RWPE1 (cell line): ENCODE measurements around the gene NCBP1.

ENCODE experiments used
- CTCF ChIA-PET: fragments of 350-600 bp; sonication (Branson Sonifier 250); formaldehyde crosslinking; extraction: SDS; loops from one replicate; lab custom pipeline; 2021; lab: Yijun Ruan, JAX
- POLR2A ChIA-PET: fragments of 400-600 bp; formaldehyde crosslinking; extraction: SDS; loops from one replicate; lab custom pipeline; 2020; ENCODE audit warnings: antibody characterized with exemption; ENCODE audit not compliant: low non-redundant PET; lab: Yijun Ruan, JAX
- DNase-seq: peaks from one replicate; pipeline ENCODE4 v3.0.0; 2012; ENCODE audit warnings: low spot score
- H3K27ac ChIP-seq: fragments of 450-650 bp; 2 replicates; pipeline ENCODE4 v1.5.1; 2017
- CTCF ChIP-seq: fragments of 450-650 bp; conservative IDR thresholded peaks from 2 replicates; pipeline ENCODE4 v1.5.1; 2017; ENCODE audit warnings: low read depth, mild to moderate bottlenecking

Gene NCBP1

GRCh38 chr9:97660340-97660739 lies 26.7 kb downstream of the NCBP1 start:
- H3K27ac ChIP-seq: no peak overlapping the region
- ChIA-PET CTCF (interaction anchor here (0.5 to 1.4 kb wide), 2 partner anchors 12 to 263 kb away, joined by 3 read pairs; no protein-coding TSS in a partner anchor), POLR2A (no interaction called here)
- TF ChIP-seq CTCF: no peak
- DNase-seq: no peak

- H3K27ac ChIP-seq: no peak overlapping the region
- TF ChIP-seq CTCF: no peak
- POLR2A ChIA-PET: no interaction called here
- CTCF ChIA-PET: no interaction called here
- DNase-seq: no peak
Observed at GRCh38 chr9:97660847-97661246, 27.2 kb downstream of the NCBP1 start.

GRCh38 chr9:97665742-97666141 lies 32.1 kb downstream of the NCBP1 start:
- ChIA-PET POLR2A (no interaction called here), CTCF (no interaction called here)
- no peak for TF ChIP-seq CTCF
- H3K27ac ChIP-seq: no peak overlapping the region
- no peak for DNase-seq

- no peak overlapping the region for H3K27ac ChIP-seq
- CTCF ChIA-PET: interaction anchor here (0.9 kb wide), 1 partner anchor 12 kb away, joined by 4 read pairs; no protein-coding TSS in a partner anchor
- DNase-seq: no peak
- POLR2A ChIA-PET: no interaction called here
- no peak for TF ChIP-seq CTCF
Observed at GRCh38 chr9:97666907-97667686, 33.5 kb downstream of the NCBP1 start.

GRCh38 chr9:97668485-97668884 lies 34.9 kb downstream of the NCBP1 start:
- no peak for TF ChIP-seq CTCF
- DNase-seq: no peak
- CTCF ChIA-PET: no interaction called here
- POLR2A ChIA-PET: no interaction called here
- no peak overlapping the region for H3K27ac ChIP-seq

GRCh38 chr9:97670586-97670985 lies 37.0 kb downstream of the NCBP1 start:
- DNase-seq: no peak
- no peak overlapping the region for H3K27ac ChIP-seq
- TF ChIP-seq CTCF: no peak
- ChIA-PET POLR2A (no interaction called here), CTCF (no interaction called here)
